Measurements from ENCODE around the gene FES. TPM values are rescaled to one million over a fixed set of nuclear protein-coding genes. Genes with fewer than 3 reads are reported as not detected.
"Not testable (repeated sequence)": the region's sequence is repeated elsewhere in the genome, so short reads cannot be mapped to it uniquely, and the experiment has no call there.

Gene FES
- total RNA-seq, 2 donors from 2014 or later: 98.5 to 122 TPM

DNA sequence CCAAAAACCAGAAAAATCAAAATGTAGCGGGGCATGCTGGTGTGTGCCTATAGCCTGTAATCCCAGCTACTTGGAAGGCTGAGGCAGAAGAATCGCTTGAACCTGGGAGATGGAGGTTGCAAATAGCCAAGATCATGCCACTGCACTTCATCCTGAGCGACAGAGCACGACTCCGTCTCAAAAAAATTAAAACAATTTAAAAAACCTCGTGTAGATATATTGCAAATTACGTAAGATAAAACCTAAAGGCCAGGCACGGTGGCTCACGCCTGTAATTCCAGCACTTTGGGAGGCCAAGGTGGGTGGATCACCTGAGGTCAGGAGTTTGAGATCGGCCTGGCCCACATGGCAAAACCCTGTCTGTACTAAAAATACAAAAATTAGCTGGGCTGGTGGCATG, 42.5 kb downstream of the FES start:
- not testable (repeated sequence) for H3K9me3 Mint-ChIP-seq; ATAC-seq (replicated peaks); H3K27me3 Mint-ChIP-seq; H3K27ac Mint-ChIP-seq; H3K4me3 Mint-ChIP-seq
- H3K4me1 Mint-ChIP-seq: peaks cover 25% of the 10 kb centered on the region
- H3K36me3 Mint-ChIP-seq (ENCODE audit: low read depth): peaks cover 30% of the 10 kb centered on the region

DNA sequence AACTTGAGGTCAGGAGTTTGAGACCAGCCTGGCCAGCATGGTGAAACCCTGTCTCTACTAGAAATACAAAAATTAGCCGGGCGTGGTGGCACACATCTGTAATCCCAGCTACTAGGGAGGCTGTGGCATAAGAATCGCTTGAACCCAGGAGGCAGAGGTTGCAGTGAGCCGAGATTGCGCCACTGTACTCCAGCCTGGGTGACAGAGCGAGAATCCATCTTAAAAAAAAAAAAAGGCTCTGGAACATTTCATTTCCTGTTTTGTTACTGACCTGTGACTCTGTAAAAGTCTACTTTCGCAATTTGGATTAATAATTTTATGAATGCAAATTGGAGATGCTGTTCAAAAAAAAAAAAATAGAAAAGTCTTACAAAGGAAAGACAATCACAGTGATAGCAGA, 43.8 kb downstream of the FES start:
- not testable (repeated sequence) for H3K9me3 Mint-ChIP-seq; ATAC-seq (replicated peaks); H3K27me3 Mint-ChIP-seq
- H3K4me1 Mint-ChIP-seq: peaks cover 26% of the 10 kb centered on the region
- H3K36me3 Mint-ChIP-seq (ENCODE audit: low read depth): peaks cover 21% of the 10 kb centered on the region
- peak overlapping the region; percentile 83 for H3K4me3 Mint-ChIP-seq
- peak overlapping the region; percentile 22 for H3K27ac Mint-ChIP-seq

DNA sequence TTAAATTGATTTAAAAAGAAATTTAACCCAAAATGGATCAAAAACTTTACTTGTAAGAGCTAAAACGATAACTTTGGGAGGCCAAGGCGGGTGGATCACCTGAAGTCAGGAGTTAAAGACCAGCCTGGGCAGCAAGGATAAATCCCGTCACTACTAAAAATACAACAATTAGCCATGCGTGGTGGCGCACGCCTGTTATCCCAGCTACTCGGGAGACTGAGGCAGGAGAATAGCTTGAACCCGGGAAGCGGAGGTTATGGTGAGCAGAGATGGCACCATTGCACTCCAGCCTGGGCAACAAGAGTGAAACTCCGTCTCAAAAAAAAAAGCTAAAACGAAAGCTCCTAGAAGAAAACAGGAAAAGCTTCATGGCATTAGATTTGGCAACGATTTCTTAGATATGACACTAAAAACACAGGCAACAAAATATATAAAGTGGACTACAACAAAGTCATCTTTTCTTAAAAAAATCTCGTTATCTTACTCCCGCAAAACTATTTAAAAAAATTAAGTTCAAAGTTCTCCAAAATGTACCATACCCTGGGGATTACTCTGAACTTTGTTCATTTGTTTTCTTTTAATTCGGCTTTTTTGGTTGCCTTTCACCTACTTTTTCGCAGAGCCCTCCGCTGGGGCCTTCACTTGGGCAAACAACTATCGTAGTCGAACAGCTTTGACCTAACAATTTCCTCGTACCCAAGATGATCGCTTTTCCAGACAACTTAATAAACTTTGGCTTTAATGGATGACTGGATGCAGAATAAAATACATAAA, 45.1 kb downstream of the FES start:
- Mint-ChIP-seq H3K9me3 (no peaks in the 10 kb centered on the region), H3K4me3 (peak overlapping the region; percentile 83), H3K27ac (peak overlapping the region; percentile 98), H3K27me3 (no peaks in the 10 kb centered on the region), H3K36me3 (ENCODE audit: low read depth) (peaks cover 21% of the 10 kb centered on the region), H3K4me1 (peaks cover 24% of the 10 kb centered on the region)
- no peak for ATAC-seq (replicated peaks)

DNA sequence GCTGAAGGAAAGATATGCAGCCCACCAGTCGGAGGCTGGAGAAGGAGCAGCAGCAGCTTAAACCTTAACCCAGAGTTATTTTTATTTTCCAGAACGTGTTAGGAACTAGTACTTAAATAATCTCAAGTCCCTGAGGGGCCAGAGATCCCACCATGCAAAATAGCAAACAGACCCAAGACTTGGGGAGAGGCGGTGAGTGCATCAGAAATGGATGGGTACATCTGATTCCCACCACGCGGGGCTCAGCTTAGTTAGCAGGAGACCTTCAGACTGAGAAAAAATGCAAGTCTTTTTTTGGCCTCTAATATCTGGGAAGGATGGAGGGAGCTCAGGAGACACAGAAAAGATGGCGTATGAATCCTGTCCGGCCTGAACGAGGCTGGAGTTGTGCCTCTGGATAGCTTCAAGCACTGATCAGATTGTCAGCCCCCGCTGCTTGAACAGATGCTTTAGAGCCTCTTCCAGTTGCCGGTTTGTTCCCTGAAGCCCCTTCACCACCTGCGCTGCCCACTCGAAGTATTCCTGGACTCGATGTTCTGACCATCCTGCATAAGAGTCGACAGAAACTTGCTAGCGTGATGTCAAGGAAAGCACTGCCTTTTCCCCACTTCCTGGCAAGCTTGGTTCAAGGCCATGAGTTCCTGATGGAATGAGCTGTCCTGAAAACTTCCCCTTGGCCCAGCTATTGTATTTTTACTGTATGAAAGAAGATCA, 46.7 kb downstream of the FES start:
- Mint-ChIP-seq H3K4me1 (peaks cover 21% of the 10 kb centered on the region), H3K27me3 (no peaks in the 10 kb centered on the region), H3K27ac (peak overlapping the region; percentile 98), H3K9me3 (no peaks in the 10 kb centered on the region), H3K36me3 (ENCODE audit: low read depth) (peaks cover 24% of the 10 kb centered on the region), H3K4me3 (peak overlapping the region; percentile 83)
- no peak for ATAC-seq (replicated peaks)

DNA sequence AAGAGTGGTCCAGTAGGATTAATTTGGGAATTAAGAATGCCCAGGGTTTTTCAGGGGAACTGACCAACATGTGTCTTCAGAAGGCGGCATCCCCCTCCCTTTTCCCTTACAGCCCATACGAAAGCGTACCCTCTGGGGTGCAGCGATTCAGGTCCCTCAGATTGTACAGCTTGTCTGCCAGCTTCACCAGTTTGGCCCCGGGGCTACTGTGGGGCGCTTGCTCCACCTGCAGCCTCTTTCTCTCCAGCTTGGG, 47.2 kb downstream of the FES start:
- no peak for ATAC-seq (replicated peaks)
- Mint-ChIP-seq H3K4me3 (peak overlapping the region; percentile 83), H3K27me3 (no peaks in the 10 kb centered on the region), H3K9me3 (no peaks in the 10 kb centered on the region), H3K4me1 (peaks cover 26% of the 10 kb centered on the region), H3K36me3 (ENCODE audit: low read depth) (peaks cover 28% of the 10 kb centered on the region), H3K27ac (peak overlapping the region; percentile 98)

DNA sequence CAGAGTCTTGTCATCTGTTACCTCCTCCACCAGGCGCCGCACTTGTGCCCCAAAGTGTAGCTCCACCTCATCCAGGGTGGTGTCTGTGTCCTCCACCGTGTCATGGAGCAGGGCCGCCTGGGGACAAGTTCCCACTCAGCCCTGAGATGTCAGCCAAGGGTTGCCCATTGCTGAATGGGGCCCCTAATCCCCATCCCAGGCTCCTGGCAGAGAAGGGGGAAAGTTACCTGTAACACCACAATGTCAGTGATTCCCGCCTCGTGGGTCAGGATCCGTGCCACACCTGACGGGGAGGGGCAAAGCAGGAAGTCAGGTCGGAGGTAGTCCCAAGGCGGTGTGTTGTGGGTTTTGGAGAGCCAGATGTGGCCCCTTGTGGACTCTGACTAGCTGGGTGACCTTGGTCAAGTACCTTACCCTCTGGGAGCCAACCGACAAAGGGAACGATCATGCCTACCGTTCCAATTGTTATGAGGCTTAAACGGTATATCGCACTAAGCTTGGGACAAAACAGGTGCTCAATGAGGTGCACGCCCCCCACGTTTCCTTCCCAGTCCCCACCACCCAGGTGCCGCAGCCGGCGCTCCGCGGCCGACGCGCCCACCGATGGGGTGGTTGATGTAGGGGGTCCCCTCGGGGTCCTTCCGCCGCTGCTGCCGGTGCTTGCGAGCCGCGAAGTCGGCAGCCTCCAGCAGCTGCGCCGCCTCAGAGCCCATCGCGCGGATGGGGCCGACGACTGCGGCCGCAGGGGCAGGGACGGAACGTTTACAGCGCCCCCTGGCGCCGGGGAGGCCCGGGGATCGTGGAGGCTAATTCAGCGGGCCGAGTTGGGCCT, 47.7 kb downstream of the FES start, which contains the start of gene HDDC3:
Gene HDDC3, minus strand, starts transcription at position 722 of the 832 bp plus-strand sequence. Its CDS starts 9 bp downstream, at position 713.
- Mint-ChIP-seq H3K27me3 (no peaks in the 10 kb centered on the region), H3K9me3 (no peaks in the 10 kb centered on the region), H3K27ac (peak within 1 kb of the TSS; percentile 98), H3K4me1 (peaks cover 31% of the 10 kb centered on the region), H3K36me3 (ENCODE audit: low read depth) (peaks cover 34% of the 10 kb centered on the region), H3K4me3 (peak within 1 kb of the TSS; percentile 83)
- peak; percentile 65 for ATAC-seq (replicated peaks)

DNA sequence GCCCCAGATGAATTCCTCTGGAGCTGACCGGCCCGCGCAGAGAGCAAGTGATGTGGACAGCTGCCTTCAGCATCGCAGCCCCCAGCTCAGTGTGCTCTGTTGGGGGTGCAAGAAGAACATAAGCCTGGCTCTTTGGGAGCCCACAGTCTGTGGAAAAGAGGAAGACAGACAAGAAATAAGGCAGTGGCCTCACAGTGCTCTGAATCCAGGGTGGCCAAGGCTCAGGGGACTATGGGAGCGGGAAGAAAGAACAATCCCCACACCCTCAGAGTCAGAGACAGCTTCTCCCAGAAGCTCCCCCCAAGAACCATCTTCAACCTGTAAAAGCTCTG, 48.3 kb downstream of the FES start:
- Mint-ChIP-seq H3K36me3 (ENCODE audit: low read depth) (peaks cover 35% of the 10 kb centered on the region), H3K4me3 (peak overlapping the region; percentile 83), H3K4me1 (peaks cover 32% of the 10 kb centered on the region), H3K9me3 (no peaks in the 10 kb centered on the region), H3K27me3 (no peaks in the 10 kb centered on the region), H3K27ac (no peak overlapping the region)
- no peak for ATAC-seq (replicated peaks)

DNA sequence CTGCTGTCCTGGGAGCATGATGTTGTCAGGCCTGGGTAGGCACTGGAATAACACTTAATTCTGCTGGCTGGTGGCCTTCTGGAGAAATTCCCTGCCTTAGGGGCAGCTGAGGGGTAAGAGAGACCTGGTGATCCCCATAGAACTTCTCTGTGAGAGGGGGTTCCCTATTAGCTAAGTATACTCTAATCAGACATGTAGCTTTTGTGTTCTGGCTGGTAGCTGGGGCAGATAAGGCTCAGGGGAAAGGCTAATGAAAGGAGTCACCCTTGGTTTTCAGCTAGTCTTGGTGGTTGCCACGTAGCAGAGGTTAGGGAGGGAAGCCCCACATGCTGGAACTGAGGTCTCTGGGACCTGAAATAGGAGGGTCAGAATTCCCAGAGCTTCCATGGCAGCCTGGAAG, 49.0 kb downstream of the FES start:
- H3K36me3 Mint-ChIP-seq (ENCODE audit: low read depth): peaks cover 42% of the 10 kb centered on the region
- H3K9me3 Mint-ChIP-seq: no peaks in the 10 kb centered on the region
- H3K4me3 Mint-ChIP-seq: peak overlapping the region; percentile 83
- ATAC-seq (replicated peaks): no peak
- peaks cover 32% of the 10 kb centered on the region for H3K4me1 Mint-ChIP-seq
- no peaks in the 10 kb centered on the region for H3K27me3 Mint-ChIP-seq
- H3K27ac Mint-ChIP-seq: no peak overlapping the region

DNA sequence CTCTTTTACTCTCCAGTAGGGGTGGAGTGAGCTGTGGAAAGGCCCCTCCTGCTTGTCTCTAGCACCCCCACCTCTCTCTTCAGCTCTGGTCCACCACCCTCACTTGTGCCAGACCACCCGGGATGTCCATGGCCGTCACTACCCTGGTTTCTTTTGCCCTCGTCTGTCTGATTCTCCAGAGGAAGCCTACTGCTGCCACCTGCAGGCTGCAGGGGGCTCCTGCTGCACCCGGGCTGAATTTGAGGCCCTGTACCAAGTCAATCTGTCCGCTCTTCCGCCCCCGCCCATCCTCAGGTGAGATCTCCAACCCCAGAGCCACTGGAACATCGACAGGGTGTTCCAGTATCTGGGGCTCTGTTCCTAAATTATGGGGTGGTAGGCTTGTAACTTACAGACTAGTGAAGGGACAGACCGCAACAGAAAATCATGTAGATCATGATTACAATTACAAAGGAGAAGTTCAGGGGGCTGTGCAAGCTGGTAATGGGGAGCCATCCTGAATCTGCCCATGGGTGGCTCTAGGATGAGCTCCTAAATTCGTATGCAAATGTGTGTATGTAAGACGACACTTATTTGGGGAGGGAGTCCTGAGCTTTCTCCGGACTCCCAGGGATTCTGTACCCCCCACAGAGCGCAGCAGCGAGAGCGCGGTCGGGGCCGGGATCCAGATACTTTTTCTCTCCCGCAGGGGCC, 50.1 kb downstream of the FES start:
- no peaks in the 10 kb centered on the region for H3K9me3 Mint-ChIP-seq
- peak; percentile 37 for ATAC-seq (replicated peaks)
- no peaks in the 10 kb centered on the region for H3K27me3 Mint-ChIP-seq
- peaks cover 53% of the 10 kb centered on the region for H3K36me3 Mint-ChIP-seq (ENCODE audit: low read depth)
- peak overlapping the region; percentile 83 for H3K4me3 Mint-ChIP-seq
- H3K4me1 Mint-ChIP-seq: peaks cover 32% of the 10 kb centered on the region
- H3K27ac Mint-ChIP-seq: no peak overlapping the region

DNA sequence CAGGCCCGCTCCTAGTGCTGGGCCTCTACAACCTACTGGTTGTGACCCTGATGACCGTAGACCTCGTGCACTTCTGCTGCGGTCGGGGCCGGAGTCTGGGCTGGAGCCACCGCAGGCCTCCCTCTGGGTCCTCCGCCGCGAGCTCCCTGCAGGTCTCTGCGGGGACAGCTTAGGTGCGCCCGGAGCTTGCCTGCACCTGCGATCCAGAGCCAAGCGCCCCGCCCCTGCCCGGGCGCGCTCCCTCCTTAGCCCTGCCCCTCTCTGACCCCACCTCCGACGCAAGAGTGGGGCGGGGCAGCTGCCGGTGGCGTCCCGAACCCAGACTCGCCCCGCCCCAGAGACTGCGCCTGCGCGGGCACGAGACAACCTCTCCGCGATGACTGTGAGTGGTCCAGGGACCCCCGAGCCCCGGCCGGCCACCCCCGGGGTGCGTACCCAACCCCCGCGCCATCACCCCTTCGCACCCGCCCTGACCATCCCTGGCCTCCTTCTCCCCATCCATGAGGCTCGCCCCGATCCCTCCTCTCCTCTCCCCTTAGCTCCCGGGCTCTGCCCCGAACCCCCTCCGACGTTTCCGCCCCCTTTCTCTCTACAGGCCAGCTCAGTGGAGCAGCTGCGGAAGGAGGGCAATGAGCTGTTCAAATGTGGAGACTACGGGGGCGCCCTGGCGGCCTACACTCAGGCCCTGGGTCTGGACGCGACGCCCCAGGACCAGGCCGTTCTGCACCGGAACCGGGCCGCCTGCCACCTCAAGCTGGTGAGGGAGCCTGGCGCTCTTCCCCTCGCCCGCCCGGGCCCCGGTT, 50.8 kb downstream of the FES start, which contains the start of gene UNC45A:
Gene UNC45A, plus strand, starts transcription at position 337 of the 803 bp plus-strand sequence. Its CDS starts 40 bp downstream, at position 377.
- Mint-ChIP-seq H3K36me3 (ENCODE audit: low read depth) (peaks cover 54% of the 10 kb centered on the region), H3K9me3 (no peaks in the 10 kb centered on the region), H3K27me3 (no peaks in the 10 kb centered on the region), H3K4me1 (peaks cover 32% of the 10 kb centered on the region), H3K27ac (peak within 1 kb of the TSS; percentile 92), H3K4me3 (peak within 1 kb of the TSS; percentile 83)
- peak; percentile 79 for ATAC-seq (replicated peaks)

DNA sequence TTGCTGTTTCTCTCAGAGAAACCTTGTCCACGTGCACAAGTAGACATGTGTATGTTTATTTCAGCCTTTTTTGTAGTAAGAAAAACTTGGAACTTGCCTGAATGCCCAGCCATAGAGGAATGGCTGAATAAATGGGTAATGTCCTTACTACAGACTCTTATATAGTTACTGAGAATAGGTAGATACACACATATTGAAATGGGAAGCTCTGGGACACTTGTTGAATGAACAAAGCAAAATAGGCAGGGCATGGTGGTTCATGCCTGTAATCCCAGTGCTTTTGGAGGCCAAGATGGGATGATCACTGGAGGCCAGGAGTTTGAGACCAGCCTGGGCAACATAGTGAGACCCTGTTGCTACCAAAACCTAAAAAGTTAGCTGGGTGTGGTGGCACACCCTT, 52.5 kb downstream of the FES start:
- no peaks in the 10 kb centered on the region for H3K27me3 Mint-ChIP-seq
- peaks cover 24% of the 10 kb centered on the region for H3K4me1 Mint-ChIP-seq
- H3K27ac Mint-ChIP-seq: no peak overlapping the region
- H3K9me3 Mint-ChIP-seq: no peaks in the 10 kb centered on the region
- no peak for ATAC-seq (replicated peaks)
- peak overlapping the region; percentile 83 for H3K4me3 Mint-ChIP-seq
- peaks cover 58% of the 10 kb centered on the region for H3K36me3 Mint-ChIP-seq (ENCODE audit: low read depth)

DNA sequence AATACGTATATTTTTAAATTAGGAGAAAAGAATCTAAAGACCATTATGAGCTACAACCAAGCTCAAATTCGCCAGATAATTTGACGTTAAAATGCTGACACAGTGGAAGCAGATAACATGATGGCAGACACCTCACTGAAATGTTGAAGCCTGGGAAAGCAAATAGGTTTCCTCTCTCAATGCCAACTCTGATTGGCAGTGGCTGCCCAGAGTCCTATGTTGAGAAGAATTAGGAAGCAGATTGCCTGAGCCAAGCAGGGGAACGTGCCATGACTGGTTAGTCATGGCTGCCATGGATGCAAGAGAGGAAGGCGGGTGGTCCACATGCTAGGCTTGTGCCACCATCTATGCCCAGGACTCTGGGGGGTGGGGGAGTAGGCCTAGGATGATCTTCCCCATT, 54.0 kb downstream of the FES start:
- no peaks in the 10 kb centered on the region for H3K27me3 Mint-ChIP-seq
- no peak overlapping the region for H3K4me3 Mint-ChIP-seq
- no peaks in the 10 kb centered on the region for H3K9me3 Mint-ChIP-seq
- peaks cover 71% of the 10 kb centered on the region for H3K36me3 Mint-ChIP-seq (ENCODE audit: low read depth)
- no peak overlapping the region for H3K27ac Mint-ChIP-seq
- ATAC-seq (replicated peaks): no peak
- H3K4me1 Mint-ChIP-seq: peaks cover 19% of the 10 kb centered on the region

DNA sequence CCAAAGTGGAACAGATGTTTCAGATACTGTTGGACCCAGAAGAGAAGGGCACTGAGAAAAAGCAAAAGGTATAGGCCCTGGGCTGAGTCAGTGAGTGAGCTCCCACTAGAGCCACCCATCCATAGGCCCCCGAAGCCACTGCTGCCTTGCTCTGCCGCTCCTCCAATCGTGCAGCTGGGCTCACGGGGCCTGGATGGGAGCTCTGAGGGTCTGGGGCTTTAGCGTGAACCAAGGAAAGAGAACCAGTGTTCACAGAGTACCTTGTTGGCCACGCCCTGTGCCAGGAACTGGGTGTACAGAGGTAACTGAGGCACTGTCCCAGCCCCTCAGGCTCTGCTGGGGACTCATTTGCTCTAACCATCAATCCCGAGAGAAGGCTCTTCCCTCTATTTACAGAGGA, 55.5 kb downstream of the FES start:
- Mint-ChIP-seq H3K27ac (no peak overlapping the region), H3K27me3 (no peaks in the 10 kb centered on the region), H3K4me3 (no peak overlapping the region), H3K4me1 (peaks cover 12% of the 10 kb centered on the region), H3K36me3 (ENCODE audit: low read depth) (peaks cover 86% of the 10 kb centered on the region), H3K9me3 (no peaks in the 10 kb centered on the region)
- no peak for ATAC-seq (replicated peaks)
